GM19452 (cell line): ENCODE data around the gene KCND2.
"Not testable (repeated sequence)": the region's sequence is repeated elsewhere in the genome, so short reads cannot be mapped to it uniquely, and the experiment has no call there.

Source experiments
- ATAC-seq: cut with Tn5 transposase; IDR thresholded peaks from one replicate; pipeline ENCODE4 v1.9.1; 2021; ENCODE audit not compliant: unreplicated experiment

Gene KCND2

GRCh38 chr7:120578657-120579056, 305.7 kb downstream of the KCND2 start:
- not testable (repeated sequence) for ATAC-seq

- ATAC-seq, result no peak
Observed at GRCh38 chr7:120582916-120583315, 309.9 kb downstream of the KCND2 start.

- no peak for ATAC-seq
Observed at GRCh38 chr7:120583899-120584586, 311.1 kb downstream of the KCND2 start.

GRCh38 chr7:120586571-120586970, 313.6 kb downstream of the KCND2 start:
- no peak for ATAC-seq

- ATAC-seq, result no peak
Observed at GRCh38 chr7:120587243-120587642, 314.3 kb downstream of the KCND2 start.

GRCh38 chr7:120588416-120588815, 315.4 kb downstream of the KCND2 start:
- no peak for ATAC-seq

GRCh38 chr7:120588862-120589261, 315.9 kb downstream of the KCND2 start:
- no peak for ATAC-seq

GRCh38 chr7:120600607-120601006, 327.6 kb downstream of the KCND2 start:
- ATAC-seq, result no peak

GRCh38 chr7:120603366-120603765, 330.4 kb downstream of the KCND2 start:
- no peak for ATAC-seq

GRCh38 chr7:120609136-120609753, 336.3 kb downstream of the KCND2 start:
- no peak for ATAC-seq

GRCh38 chr7:120611975-120612374, 339.0 kb downstream of the KCND2 start:
- ATAC-seq, result no peak

GRCh38 chr7:120615703-120616102, 342.7 kb downstream of the KCND2 start:
- ATAC-seq, result peak; percentile 59

- ATAC-seq, result peak; percentile 63
Observed at GRCh38 chr7:120617275-120617674, 344.3 kb downstream of the KCND2 start.

GRCh38 chr7:120628251-120628650, 355.3 kb downstream of the KCND2 start:
- ATAC-seq, result no peak

GRCh38 chr7:120639884-120640283, 366.9 kb downstream of the KCND2 start:
- ATAC-seq, result no peak

GRCh38 chr7:120645966-120646365, 373.0 kb downstream of the KCND2 start:
- ATAC-seq, result no peak

- ATAC-seq, result no peak
Observed at GRCh38 chr7:120654241-120654640, 381.3 kb downstream of the KCND2 start.

- no peak for ATAC-seq
Observed at GRCh38 chr7:120658516-120658915, 385.5 kb downstream of the KCND2 start.

- ATAC-seq, result no peak
Observed at GRCh38 chr7:120662291-120662690, 389.3 kb downstream of the KCND2 start.

- ATAC-seq, result no peak
Observed at GRCh38 chr7:120665068-120665467, 392.1 kb downstream of the KCND2 start.

GRCh38 chr7:120675076-120675475, 402.1 kb downstream of the KCND2 start:
- no peak for ATAC-seq

- ATAC-seq, result no peak
Observed at GRCh38 chr7:120677535-120677934, 404.6 kb downstream of the KCND2 start.

GRCh38 chr7:120680985-120681384, 408.0 kb downstream of the KCND2 start:
- ATAC-seq, result no peak
